HepG2 (cell line): ENCODE measurements around the gene PIK3CG. TPM values are rescaled to one million over a fixed set of nuclear protein-coding genes. Genes with fewer than 3 reads are reported as not detected.

Source experiments
- ATAC-seq: fragments of 200-7000 bp; cut with Tn5 transposase; 3 replicates; pipeline ENCODE4 v1.9.1; 2020; ENCODE audit warnings: mild to moderate bottlenecking, moderate library complexity
- BruUV-seq: library from RNA; stranded (reverse); fragments of 400-500 nt; replicated peaks from 2 replicates; lab custom pipeline; 2021; lab: Mats Ljungman, UMichigan
- CTCF ChIA-PET: fragments of 300-600 bp; formaldehyde crosslinking; extraction: SDS; loops from one replicate; lab custom pipeline; 2021; ENCODE audit warnings: low total read pairs, inconsistent platforms, low intra/inter-chr PET ratio; lab: Yijun Ruan, JAX
- POLR2A ChIA-PET: fragments of 350-600 bp; sonication (Branson Sonifier 250); formaldehyde crosslinking; loops from one replicate; lab custom pipeline; 2020; ENCODE audit warnings: antibody characterized with exemption, inconsistent platforms; lab: Yijun Ruan, JAX
- DNase-seq: peaks from one replicate; pipeline ENCODE4 v3.0.0-alpha.2; 2015; ENCODE audit warnings: low spot score
- FAIRE-seq: peaks from 3 replicates; lab custom pipeline; 2011; peaks lifted over from hg19 to GRCh38; lab: Jason Lieb, UNC
- H2AFZ ChIP-seq: one replicate; pipeline ENCODE4 v1.6.1; 2011; ENCODE audit warnings: low read length, inconsistent platforms
- H3K27ac ChIP-seq: fragments of 300-600 bp; 3 replicates; pipeline ENCODE4 v1.8.0; 2011; ENCODE audit warnings: mixed run types, mild to moderate bottlenecking, mixed read lengths, low read length, inconsistent platforms; ENCODE audit not compliant: insufficient read depth; ENCODE audit errors: extremely low read length
- H3K27me3 ChIP-seq, 2 experiments: fragments of 200-600 bp in 1 of 2; 2 replicates in 1 of 2; 3 replicates in 1 of 2; pipeline versions ENCODE4 v1.6.0 to v1.8.0; 2011; ENCODE audit warnings: low read length in 2 of 2, mild to moderate bottlenecking in 2 of 2, moderate library complexity in 2 of 2, inconsistent platforms in 1 of 2; ENCODE audit not compliant: insufficient read depth in 2 of 2, control insufficient read depth in 1 of 2
- H3K36me3 ChIP-seq, 2 experiments: fragments of 200-600 bp in 1 of 2; replicated peaks in 1 of 2; 2 replicates in 1 of 2; 3 replicates in 1 of 2; pipeline versions ENCODE4 v1.5.1 to v1.8.0; 2011; ENCODE audit warnings: low read length in 2 of 2, inconsistent platforms in 1 of 2; ENCODE audit not compliant: insufficient read depth in 2 of 2, control insufficient read depth in 1 of 2
- H3K4me1 ChIP-seq: 2 replicates; pipeline ENCODE4 v1.5.1; 2012; ENCODE audit warnings: low read length, inconsistent platforms; ENCODE audit not compliant: insufficient read depth
- H3K4me2 ChIP-seq: 2 replicates; pipeline ENCODE4 v1.6.0; 2011; ENCODE audit warnings: low read depth, low read length, inconsistent platforms
- H3K4me3 ChIP-seq, 3 experiments: fragments of 200-600 bp in 1 of 3; sonication (generic), shearing (Covaris generic) in 1 of 3; replicated peaks in 1 of 3; 2 replicates each; pipeline ENCODE4 v1.5.1; 2011 to 2016; ENCODE audit warnings: low read length in 3 of 3, inconsistent platforms in 2 of 3, low read depth in 2 of 3, mild to moderate bottlenecking in 2 of 3, control low read depth in 1 of 3, mixed read lengths in 1 of 3; ENCODE audit not compliant: insufficient read depth in 1 of 3
- H3K79me2 ChIP-seq: one replicate; pipeline ENCODE4 v1.6.1; 2011; ENCODE audit warnings: low read length, inconsistent platforms; ENCODE audit not compliant: insufficient read depth
- H3K9ac ChIP-seq: 2 replicates; pipeline ENCODE4 v1.6.0; 2011; ENCODE audit warnings: mild to moderate bottlenecking, low read depth, low read length, inconsistent platforms; ENCODE audit not compliant: insufficient read depth
- H3K9me3 ChIP-seq: 2 replicates; pipeline ENCODE4 v1.5.1; 2012; ENCODE audit warnings: mild to moderate bottlenecking, low read length
- H4K20me1 ChIP-seq: 2 replicates; pipeline ENCODE4 v1.6.0; 2011; ENCODE audit warnings: inconsistent platforms, mild to moderate bottlenecking, low read length, moderate library complexity; ENCODE audit not compliant: insufficient read depth
- ATM ChIP-seq: fragments of 450-650 bp; IDR thresholded peaks from 2 replicates; pipeline ENCODE4 v1.7.1; 2017; ENCODE audit warnings: mild to moderate bottlenecking, borderline replicate concordance
- CCAR2 ChIP-seq: fragments of 200-400 bp; formaldehyde crosslinking; optimal IDR thresholded peaks from 2 replicates; pipeline ENCODE3; 2018; ENCODE audit warnings: low read depth, mild to moderate bottlenecking, low read length, moderate library complexity
- EEA1 ChIP-seq: sonication (generic); formaldehyde crosslinking; IDR thresholded peaks from 2 replicates; pipeline ENCODE4 v1.5.1; 2020; ENCODE audit warnings: mild to moderate bottlenecking, missing genetic modification reagents, borderline replicate concordance
- GPN1 ChIP-seq: sonication (generic); formaldehyde crosslinking; IDR thresholded peaks from 2 replicates; pipeline ENCODE4 v1.5.1; 2020; ENCODE audit warnings: missing genetic modification reagents, borderline replicate concordance
- MED1 ChIP-seq: sonication (generic); formaldehyde crosslinking; IDR thresholded peaks from 2 replicates; pipeline ENCODE4 v1.4.0; 2020; ENCODE audit warnings: missing genetic modification reagents
- NONO ChIP-seq, 2 experiments: fragments of 450-650 bp in 1 of 2; sonication (generic) in 1 of 2; formaldehyde crosslinking in 1 of 2; IDR thresholded peaks in 1 of 2; conservative IDR thresholded peaks in 1 of 2; 2 replicates each; pipeline versions ENCODE4 v1.6.1 to v1.8.0; 2017 to 2022; ENCODE audit warnings: mild to moderate bottlenecking in 1 of 2, missing genetic modification reagents in 1 of 2, moderate library complexity in 1 of 2
- REPIN1 ChIP-seq: sonication (generic); formaldehyde crosslinking; IDR thresholded peaks from 2 replicates; pipeline ENCODE4 v1.8.0; 2022; ENCODE audit warnings: missing genetic modification reagents, low read depth, mild to moderate bottlenecking, borderline replicate concordance
- WIZ ChIP-seq: sonication (generic); formaldehyde crosslinking; IDR thresholded peaks from 2 replicates; pipeline ENCODE4 v1.5.1; 2020; ENCODE audit warnings: mild to moderate bottlenecking, missing genetic modification reagents
- ZFP1 ChIP-seq: IDR thresholded peaks from 2 replicates; pipeline ENCODE4 v1.6.1; 2016
- ZKSCAN5 ChIP-seq: sonication (generic); formaldehyde crosslinking; IDR thresholded peaks from 2 replicates; pipeline ENCODE4 v1.5.1; 2020; ENCODE audit warnings: mild to moderate bottlenecking, missing genetic modification reagents
- ZNF3 ChIP-seq: IDR thresholded peaks from 2 replicates; pipeline ENCODE4 v1.7.0; 2017; ENCODE audit warnings: inconsistent platforms
- ZNF557 ChIP-seq: sonication (generic); formaldehyde crosslinking; IDR thresholded peaks from 2 replicates; pipeline ENCODE4 v1.4.0; 2020; ENCODE audit warnings: missing genetic modification reagents
- ZNF598 ChIP-seq: sonication (generic); formaldehyde crosslinking; IDR thresholded peaks from 2 replicates; pipeline ENCODE4 v1.5.1; 2020; ENCODE audit warnings: mild to moderate bottlenecking, missing genetic modification reagents, borderline replicate concordance
- ZNF615 ChIP-seq: sonication (generic); formaldehyde crosslinking; IDR thresholded peaks from 2 replicates; pipeline ENCODE4 v1.5.0; 2020; ENCODE audit warnings: mild to moderate bottlenecking, missing genetic modification reagents, borderline replicate concordance
- ZNF747 ChIP-seq: sonication (generic); formaldehyde crosslinking; IDR thresholded peaks from 2 replicates; pipeline ENCODE4 v1.8.1; 2023; ENCODE audit warnings: missing genetic modification reagents, mild to moderate bottlenecking, borderline replicate concordance
- WGBS: methylation state at CpG from one replicate; pipeline ENCODE4 v1.1.6; 2017; ENCODE audit warnings: low lambda C conversion rate; 5-methylcytosine and 5-hydroxymethylcytosine counted together
- in situ Hi-C: cut with HindIII; loops from 2 replicates; pipeline ENCODE4 v1.10.0; 2017; ENCODE audit warnings: low pct_unique_long_range_greater_than_20kb; ENCODE audit not compliant: extremely low pct_ligation_motif_present
- intact Hi-C: fragments of 100-400 bp; cut with micrococcal nuclease; formaldehyde crosslinking; loops from one replicate; pipeline ENCODE4 v1.10.0; 2022; ENCODE audit not compliant: unreplicated experiment
- polyA plus RNA-seq, 8 experiments: library from polyadenylated mRNA; depleted of rRNA in 3 of 8; stranded (reverse) in 7 of 8; unstranded in 1 of 8; fragments of >200 nt; fragmentation: Illumina TruSeq in 4 of 8; extraction: Trizol in 4 of 8; gene quantifications; 2 replicates each; pipeline versions ENCODE4 v1.2.1 to v1.2.3, GENCODE V29; 2011 to 2016; ENCODE audit warnings: low read depth in 4 of 8, missing spikeins in 1 of 8, mixed read lengths in 1 of 8; ENCODE audit not compliant: insufficient read depth in 1 of 8
- total RNA-seq, 5 experiments: library from RNA; depleted of rRNA; stranded (reverse); fragments of >200 nt; fragmentation: Illumina TruSeq; extraction: Trizol; gene quantifications; 2 replicates each; pipeline ENCODE4 v1.2.3, GENCODE V29; 2016; ENCODE audit warnings: low read depth in 1 of 5
- TF ChIP-seq, protein P1 (sequence below): sonication (generic); formaldehyde crosslinking; conservative IDR thresholded peaks from 2 replicates; pipeline ENCODE4 v1.8.0; 2022; ENCODE audit warnings: mild to moderate bottlenecking, moderate library complexity, missing genetic modification reagents
- TF ChIP-seq, protein P2 (sequence below): sonication (generic); formaldehyde crosslinking; IDR thresholded peaks from 2 replicates; pipeline ENCODE4 v1.9.0; 2021; ENCODE audit warnings: missing genetic modification reagents, mild to moderate bottlenecking, borderline replicate concordance
- TF ChIP-seq, protein P3 (sequence below): sonication (generic); formaldehyde crosslinking; IDR thresholded peaks from 2 replicates; pipeline ENCODE4 v1.5.1; 2020; ENCODE audit warnings: missing genetic modification reagents, mild to moderate bottlenecking, borderline replicate concordance

PIK3CG gene
- total and polyA plus RNA-seq, 2 of the 13 experiments (the other 11 are each of a cell fraction or from before 2014, with no cell fraction given): not detected

DNA sequence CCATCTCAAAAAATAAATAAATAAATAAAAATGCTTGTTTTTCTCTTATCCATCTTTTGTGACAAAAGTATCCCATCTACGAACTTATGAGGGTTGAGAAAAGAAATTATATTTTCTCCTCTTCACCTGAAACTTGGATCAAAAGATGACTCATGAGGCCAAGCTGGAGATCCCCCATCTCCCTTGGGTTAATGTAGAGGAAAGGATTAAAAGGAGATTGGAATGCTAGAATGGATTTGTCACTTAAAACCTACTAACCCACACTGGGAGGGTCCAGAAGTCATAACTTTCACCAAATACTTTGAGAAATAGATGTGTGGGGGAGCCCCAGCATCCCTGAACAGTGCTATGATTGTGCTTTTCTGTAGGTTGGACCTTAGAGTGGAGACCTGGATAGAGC lies 46.3 kb upstream of the PIK3CG start:
- no peak for ATAC-seq
- H2AFZ ChIP-seq: no peak overlapping the region
- no peak overlapping the region for H3K9ac ChIP-seq
- no peak overlapping the region for H3K4me3 ChIP-seq
- WGBS: 0% methylated on average over 1 of the region's 1 CpG
- FAIRE-seq: no peak
- ChIA-PET POLR2A (no interaction called here), CTCF (no interaction called here)
- no peaks in the 10 kb centered on the region for H3K36me3 ChIP-seq
- no peaks in the 10 kb centered on the region for H3K79me2 ChIP-seq
- in situ Hi-C loops (no loop called here), intact Hi-C loops (no loop called here)
- H4K20me1 ChIP-seq: no peaks in the 10 kb centered on the region
- no peaks in the 10 kb centered on the region for H3K27me3 ChIP-seq
- no TSS peak for BruUV-seq
- no peak overlapping the region for H3K4me2 ChIP-seq
- no peak for DNase-seq
- no peak overlapping the region for H3K27ac ChIP-seq
- TF ChIP-seq ZNF615 (CRISPR knock-in tag): no peak
- TF ChIP-seq ZNF747 (CRISPR knock-in tag): no peak
- no peak for TF ChIP-seq ATM
- no peak for TF ChIP-seq CCAR2
- no peak for TF ChIP-seq ZFP1 (CRISPR knock-in tag)
- TF ChIP-seq REPIN1 (CRISPR knock-in tag): no peak
- no peak for TF ChIP-seq NONO (IDR thresholded peaks at IDR 0.05)
- no peak for TF ChIP-seq NONO (CRISPR knock-in tag; conservative IDR thresholded peaks at IDR 0.05)
- TF ChIP-seq EEA1 (CRISPR knock-in tag): no peak
- TF ChIP-seq, protein P1, sequence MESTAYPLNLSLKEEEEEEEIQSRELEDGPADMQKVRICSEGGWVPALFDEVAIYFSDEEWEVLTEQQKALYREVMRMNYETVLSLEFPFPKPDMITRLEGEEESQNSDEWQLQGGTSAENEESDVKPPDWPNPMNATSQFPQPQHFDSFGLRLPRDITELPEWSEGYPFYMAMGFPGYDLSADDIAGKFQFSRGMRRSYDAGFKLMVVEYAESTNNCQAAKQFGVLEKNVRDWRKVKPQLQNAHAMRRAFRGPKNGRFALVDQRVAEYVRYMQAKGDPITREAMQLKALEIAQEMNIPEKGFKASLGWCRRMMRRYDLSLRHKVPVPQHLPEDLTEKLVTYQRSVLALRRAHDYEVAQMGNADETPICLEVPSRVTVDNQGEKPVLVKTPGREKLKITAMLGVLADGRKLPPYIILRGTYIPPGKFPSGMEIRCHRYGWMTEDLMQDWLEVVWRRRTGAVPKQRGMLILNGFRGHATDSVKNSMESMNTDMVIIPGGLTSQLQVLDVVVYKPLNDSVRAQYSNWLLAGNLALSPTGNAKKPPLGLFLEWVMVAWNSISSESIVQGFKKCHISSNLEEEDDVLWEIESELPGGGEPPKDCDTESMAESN (CRISPR knock-in tag): no peak
- TF ChIP-seq ZNF598 (CRISPR knock-in tag): no peak
- no peak for TF ChIP-seq ZNF557 (CRISPR knock-in tag)
- TF ChIP-seq ZNF3 (CRISPR knock-in tag): no peak
- no peak for TF ChIP-seq MED1 (CRISPR knock-in tag)
- TF ChIP-seq, protein P2, sequence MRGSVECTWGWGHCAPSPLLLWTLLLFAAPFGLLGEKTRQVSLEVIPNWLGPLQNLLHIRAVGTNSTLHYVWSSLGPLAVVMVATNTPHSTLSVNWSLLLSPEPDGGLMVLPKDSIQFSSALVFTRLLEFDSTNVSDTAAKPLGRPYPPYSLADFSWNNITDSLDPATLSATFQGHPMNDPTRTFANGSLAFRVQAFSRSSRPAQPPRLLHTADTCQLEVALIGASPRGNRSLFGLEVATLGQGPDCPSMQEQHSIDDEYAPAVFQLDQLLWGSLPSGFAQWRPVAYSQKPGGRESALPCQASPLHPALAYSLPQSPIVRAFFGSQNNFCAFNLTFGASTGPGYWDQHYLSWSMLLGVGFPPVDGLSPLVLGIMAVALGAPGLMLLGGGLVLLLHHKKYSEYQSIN (CRISPR knock-in tag): no peak
- TF ChIP-seq WIZ (CRISPR knock-in tag): no peak
- TF ChIP-seq GPN1 (CRISPR knock-in tag): no peak
- TF ChIP-seq, protein P3, sequence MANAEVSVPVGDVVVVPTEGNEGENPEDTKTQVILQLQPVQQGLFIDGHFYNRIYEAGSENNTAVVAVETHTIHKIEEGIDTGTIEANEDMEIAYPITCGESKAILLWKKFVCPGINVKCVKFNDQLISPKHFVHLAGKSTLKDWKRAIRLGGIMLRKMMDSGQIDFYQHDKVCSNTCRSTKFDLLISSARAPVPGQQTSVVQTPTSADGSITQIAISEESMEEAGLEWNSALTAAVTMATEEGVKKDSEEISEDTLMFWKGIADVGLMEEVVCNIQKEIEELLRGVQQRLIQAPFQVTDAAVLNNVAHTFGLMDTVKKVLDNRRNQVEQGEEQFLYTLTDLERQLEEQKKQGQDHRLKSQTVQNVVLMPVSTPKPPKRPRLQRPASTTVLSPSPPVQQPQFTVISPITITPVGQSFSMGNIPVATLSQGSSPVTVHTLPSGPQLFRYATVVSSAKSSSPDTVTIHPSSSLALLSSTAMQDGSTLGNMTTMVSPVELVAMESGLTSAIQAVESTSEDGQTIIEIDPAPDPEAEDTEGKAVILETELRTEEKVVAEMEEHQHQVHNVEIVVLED: no peak
- no peak for TF ChIP-seq ZKSCAN5 (CRISPR knock-in tag)
- H3K9me3 ChIP-seq: no peaks in the 10 kb centered on the region
- no peaks in the 10 kb centered on the region for H3K4me1 ChIP-seq
